Hematopoietic multipotent progenitor cell treated with erythropoietin and hydrocortisone succinate and interleukin-3 and kit ligand, for 4 days (in vitro differentiated cells): ENCODE measurements around the gene BRIP1.
"Not testable (repeated sequence)": the region's sequence is repeated elsewhere in the genome, so short reads cannot be mapped to it uniquely, and the experiment has no call there.

Source experiments
- DNase-seq: peaks from one replicate; pipeline ENCODE4 v3.0.0-alpha.2; 2015

The BRIP1 gene

GRCh38 chr17:61754124-61754523, 109.2 kb downstream of the BRIP1 start:
- no peak for DNase-seq

DNA sequence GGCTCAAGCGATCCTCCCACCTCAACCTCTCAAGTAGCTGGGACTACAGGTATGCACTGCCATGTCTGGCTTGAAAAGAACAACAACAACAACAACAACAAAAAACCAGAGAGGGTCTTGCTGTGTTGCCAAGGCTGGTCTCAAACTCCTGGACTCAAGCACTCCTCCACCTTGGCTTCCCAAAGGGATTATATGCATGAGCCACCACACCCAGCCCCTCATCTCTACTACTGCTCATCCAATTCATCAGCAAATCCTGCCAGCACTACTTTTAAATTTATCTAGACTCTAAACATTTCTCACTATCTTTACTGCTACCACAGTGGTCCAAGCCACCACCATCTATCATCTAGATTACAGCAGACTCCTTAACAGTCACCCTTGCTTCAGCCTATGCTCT, 109.6 kb downstream of the BRIP1 start:
- no peak for DNase-seq

GRCh38 chr17:61750656-61751055, 112.7 kb downstream of the BRIP1 start:
- peak; percentile 54 for DNase-seq

DNA sequence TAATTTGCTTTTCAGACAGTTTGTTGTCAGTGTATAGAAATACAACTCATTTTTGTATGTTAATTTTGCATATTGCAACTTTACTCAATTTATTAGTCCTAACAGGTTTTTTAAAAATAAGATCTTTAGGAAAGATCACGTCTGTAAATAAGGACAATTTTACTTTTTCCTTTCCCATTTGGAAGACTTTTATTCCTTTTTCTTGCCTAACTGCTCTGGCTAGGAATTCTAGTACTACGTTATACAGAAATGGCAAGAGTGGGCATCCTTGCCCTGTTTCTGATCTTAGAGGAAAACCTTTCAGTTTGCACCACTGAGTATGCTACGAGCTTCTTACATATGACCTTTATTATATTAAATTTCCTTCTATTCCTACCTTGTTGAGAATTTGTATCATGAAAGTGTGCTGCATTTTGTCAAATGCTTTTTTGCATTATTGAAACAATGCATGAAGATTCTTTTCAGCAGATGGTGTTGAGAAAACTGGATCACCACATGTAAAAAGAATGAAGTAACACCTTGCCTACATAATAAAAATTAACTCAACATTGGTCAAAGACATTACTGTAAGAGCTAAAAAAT, 113.4 kb downstream of the BRIP1 start:
- DNase-seq, result no peak

DNA sequence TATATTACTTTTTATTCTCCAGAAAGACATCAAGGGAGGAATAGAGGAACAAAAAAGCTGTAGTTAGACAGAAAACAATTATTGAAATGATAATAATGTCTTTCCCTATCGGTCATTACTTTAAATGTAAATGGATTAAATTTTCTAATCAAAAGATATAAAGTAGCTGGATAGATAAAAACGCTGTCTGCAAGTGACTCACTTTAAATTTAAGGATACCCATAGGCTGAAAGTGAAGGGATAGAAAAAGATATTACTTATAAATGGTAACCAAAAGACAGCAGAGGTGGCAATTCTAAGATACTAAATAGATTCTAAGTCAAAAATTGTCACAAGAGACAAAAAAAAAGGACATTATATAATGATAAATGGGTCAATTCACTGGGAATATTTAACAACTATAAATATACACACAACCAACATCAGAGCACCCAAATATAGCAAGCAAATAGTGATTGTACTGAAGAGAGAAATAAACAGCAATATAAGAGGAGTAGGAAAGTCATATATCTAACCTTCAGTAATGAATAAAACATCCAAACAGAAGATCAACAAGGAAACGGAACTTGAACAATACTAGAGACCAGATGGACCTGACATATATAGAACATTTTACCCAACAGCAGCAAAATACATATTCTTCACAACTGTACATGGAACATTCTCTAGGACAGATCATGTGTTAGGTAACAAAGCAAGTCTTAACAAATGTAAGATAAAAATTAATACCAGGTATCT, 116.9 kb downstream of the BRIP1 start:
- DNase-seq, result no peak

DNA sequence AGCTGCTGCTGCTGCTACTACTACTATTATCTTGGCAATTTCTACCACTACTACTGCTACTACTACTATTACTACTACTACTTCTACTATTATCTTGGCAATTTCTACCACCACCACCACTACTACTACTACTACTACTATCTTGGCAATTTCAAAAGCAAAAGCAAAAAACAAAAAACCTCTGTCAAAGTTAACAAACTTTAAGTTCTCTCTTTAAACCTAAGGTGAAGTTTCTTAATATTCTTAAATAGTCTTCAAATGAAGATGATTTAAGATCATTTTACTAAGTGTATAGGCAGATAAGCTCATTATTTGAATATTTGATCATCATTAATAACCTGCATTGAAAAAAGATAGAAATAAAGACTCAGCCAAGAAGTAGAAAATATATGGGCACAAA, 118.5 kb downstream of the BRIP1 start:
- no peak for DNase-seq

GRCh38 chr17:61744252-61744651, 119.1 kb downstream of the BRIP1 start:
- no peak for DNase-seq

DNA sequence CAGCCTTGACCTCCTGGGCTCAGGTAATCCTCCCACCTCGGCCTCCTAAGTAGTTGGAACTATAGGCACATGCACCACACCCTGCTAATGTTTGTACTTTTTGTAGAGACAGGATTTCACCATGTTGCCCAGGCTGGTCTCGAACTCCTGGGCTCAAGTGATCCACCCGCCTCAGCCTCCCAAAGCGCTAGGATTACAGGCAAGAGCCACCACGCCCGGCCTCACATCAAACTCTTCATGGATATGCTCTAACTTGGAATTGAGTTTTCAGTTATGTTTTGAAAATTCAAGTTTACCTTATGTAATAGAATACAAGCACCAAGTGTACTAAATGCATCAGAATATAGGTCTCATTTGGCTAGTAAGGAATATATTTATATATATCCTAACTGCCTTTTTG, 119.6 kb downstream of the BRIP1 start:
- no peak for DNase-seq

- no peak for DNase-seq
Measured at GRCh38 chr17:61739002-61739401, 124.3 kb downstream of the BRIP1 start.

DNA sequence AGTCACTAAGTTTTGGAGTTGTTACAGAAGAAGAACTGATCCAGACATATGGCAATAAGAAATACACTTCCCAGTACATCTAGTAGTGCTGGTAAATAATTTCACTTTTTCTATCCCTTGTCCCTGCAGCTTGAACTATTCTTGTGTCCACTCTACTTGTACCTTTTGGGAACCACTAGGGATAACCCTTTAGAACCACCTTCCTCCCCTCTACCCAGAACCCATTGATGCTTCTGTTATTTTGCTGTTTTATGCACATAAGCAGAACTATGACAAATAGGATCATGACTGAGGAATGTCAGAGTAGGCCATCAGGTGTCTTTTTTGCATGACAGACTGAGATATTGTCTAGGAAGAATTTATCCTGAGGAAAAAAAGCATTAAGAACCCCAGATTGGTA, 125.1 kb downstream of the BRIP1 start:
- no peak for DNase-seq

DNA sequence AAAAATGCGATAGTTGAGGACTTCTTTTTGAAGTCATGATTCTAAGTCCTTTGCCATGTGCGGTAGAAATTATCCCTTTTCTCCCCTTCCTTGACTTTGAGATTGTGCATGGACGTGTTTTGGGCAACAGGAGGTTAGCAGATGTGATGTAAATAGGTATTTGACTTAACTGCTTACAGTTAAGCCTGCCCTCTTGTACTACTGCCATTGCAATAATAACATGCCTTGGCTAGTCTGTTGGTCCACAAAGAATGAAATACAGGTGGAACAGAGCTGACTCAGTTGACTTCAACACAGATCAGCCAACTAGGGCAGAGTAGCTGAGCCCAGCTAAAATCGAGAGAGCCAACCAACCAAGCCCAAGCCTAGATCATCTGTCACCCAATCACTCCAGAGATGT, 125.5 kb downstream of the BRIP1 start:
- no peak for DNase-seq

DNA sequence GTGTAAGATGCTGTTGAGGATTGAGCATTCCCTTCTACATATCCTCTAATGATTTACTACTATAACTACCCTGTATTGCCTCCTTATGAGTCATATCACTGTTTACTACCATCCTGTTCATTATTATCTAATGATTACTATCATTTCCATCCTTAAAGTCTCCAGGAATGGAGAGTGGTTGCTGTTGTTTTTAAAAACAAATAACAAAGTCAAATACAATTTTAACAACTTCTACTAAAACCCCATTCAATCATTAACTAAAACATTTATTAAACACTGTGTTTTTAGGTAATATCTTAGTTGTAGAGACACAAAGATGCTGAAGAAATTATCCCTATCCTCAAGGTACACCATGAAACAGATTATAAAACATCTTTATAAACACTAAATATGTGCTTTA, 126.9 kb downstream of the BRIP1 start:
- DNase-seq, result no peak

DNA sequence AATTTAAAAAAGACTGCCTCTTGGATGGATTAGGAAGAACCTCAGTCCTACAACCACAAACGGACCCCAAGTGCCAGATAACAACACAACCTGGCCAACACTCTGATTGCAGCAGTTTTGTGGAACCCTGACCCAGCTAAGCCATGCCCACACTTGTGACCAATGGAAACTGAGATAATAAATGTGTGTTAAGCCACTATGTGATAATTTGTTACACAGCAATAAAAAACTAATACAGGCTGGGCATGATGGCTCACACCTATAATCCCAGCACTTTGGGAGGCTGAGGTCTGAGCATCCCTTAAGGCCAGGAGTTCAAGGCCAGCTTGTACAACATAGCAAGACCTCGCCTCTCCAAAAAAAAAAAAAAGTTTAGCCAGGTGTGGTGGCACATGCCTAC, 127.5 kb downstream of the BRIP1 start:
- no peak for DNase-seq

DNA sequence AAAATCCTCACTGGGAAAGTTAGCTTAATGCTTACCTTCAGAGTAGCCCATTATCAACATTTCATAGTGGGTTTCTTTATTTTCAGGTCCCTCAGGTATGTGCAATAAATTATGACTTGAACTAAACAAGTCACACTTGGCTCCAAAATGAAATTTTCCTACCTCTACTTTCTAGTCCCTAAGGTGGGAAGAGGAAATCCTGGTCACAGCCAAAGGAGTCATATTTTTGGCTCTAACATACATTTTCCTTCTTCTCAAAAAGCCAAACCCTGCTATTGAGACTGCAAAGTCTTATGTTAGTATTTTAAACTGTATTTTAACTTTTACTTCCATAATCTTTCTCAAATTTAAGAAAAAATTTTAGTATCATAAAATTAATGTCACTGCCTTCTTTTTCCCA, 128.9 kb downstream of the BRIP1 start:
- no peak for DNase-seq

GRCh38 chr17:61734012-61734411, 129.3 kb downstream of the BRIP1 start:
- DNase-seq, result no peak

GRCh38 chr17:61733021-61733420, 130.3 kb downstream of the BRIP1 start:
- no peak for DNase-seq

DNA sequence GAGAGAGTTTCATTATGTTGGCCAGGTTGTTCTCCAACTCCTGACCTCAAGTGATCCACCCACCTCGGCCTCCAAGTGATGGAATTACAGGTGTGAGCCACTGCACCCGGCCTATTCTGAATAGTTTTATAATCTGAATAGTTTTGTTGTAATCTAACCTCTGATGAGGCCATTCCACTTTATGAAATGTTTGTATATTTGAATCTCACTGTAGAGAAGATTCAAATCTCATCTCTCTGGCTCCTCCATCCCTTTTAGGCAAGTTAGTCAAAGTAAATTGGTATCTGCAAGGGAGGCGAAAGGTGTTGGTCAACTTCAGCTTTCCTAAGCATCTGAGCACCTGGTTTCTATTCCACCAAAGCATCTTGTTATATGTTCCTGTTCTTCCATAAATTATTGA, 131.2 kb downstream of the BRIP1 start:
- DNase-seq, result no peak

DNA sequence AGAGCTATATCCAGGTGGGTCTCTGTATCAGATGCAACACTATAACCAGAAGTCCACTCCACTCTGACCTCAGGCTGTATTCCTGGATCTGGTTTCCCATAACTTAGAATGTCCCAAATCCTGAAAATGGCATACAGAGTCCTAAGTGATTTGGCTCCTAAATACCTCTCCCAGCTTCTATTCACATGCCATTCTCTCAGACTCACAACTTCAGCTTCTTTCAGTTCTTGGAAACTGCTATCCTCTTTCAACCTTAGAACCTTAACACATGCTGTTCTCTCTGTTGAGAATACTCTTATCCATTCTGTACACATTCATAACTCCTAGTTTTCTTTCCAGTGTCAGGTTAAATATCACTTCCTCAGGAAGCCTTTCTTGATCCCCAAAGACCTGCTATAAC, 132.0 kb downstream of the BRIP1 start:
- DNase-seq, result no peak

- no peak for DNase-seq
Measured at GRCh38 chr17:61729690-61730268, 133.5 kb downstream of the BRIP1 start.

- no peak for DNase-seq
Measured at GRCh38 chr17:61728297-61728836, 135.0 kb downstream of the BRIP1 start.

DNA sequence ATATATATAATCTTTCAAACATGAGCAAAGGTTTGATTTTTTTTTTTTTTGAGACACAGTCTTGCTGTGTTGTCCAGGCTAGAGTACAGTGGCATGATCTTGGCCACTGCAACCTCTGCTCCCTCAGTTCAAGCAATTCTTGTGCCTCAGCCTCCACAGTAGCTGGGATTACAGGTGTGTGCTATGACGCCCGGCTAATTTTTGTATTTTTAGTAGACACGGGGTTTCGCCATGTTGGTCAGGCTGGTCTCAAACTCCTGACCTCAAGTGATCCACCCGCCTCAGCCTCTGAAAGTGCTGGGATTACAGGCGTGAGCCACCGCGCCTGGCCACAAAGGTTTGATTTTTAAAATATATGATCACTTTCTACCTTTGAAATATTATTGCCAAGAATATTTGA, 135.5 kb downstream of the BRIP1 start:
- not testable (repeated sequence) for DNase-seq

GRCh38 chr17:61726977-61727376, 136.4 kb downstream of the BRIP1 start:
- DNase-seq, result no peak

DNA sequence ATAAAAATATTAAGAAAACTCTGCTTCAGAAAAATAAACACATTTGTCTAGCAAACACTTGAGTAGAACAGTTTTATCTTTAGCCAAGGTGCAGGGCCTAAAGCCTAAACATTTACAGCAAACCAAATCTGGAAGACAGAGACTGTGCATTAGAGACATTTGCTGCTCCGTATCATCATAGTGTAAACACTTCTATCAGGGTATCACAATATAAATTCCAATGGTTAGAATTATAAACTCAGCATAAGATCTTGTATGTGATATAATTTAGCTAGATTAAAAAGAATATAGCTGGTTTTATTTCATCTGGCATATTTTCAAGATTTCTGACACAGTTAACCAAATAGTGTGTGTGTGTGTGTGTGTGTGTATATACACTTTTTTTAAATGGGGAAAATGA, 138.6 kb downstream of the BRIP1 start:
- DNase-seq, result no peak

- no peak for DNase-seq
Measured at GRCh38 chr17:61723914-61724313, 139.4 kb downstream of the BRIP1 start.
